Breast epithelium (tissue), 3 donors: ENCODE results near the gene GPR55.

Experiments used
- CTCF ChIP-seq, 3 donors: fragments of 450-650 bp; IDR thresholded peaks; one replicate each; pipeline ENCODE4 v1.5.1; 2016 to 2017; ENCODE audit warnings: antibody characterized with exemption in 3 of 3, mild to moderate bottlenecking in 3 of 3, moderate library complexity in 3 of 3
- POLR2A ChIP-seq: fragments of 450-650 bp; IDR thresholded peaks from one replicate; pipeline ENCODE4 v1.6.1; 2016; ENCODE audit warnings: antibody characterized with exemption, mild to moderate bottlenecking, moderate library complexity

GRCh38 chr2:230910546-230911177, 14.4 kb downstream of the GPR55 start:
- no peak for TF ChIP-seq CTCF (IDR thresholded peaks at IDR 0.05)
- no peak for TF ChIP-seq POLR2A
